SK-N-SH (cell line): ENCODE measurements around the gene LEO1. TPM values are rescaled to one million over a fixed set of nuclear protein-coding genes. Genes with fewer than 3 reads are reported as not detected.

Experiments
- CTCF ChIA-PET: fragments of 300-600, 350-600 bp; formaldehyde crosslinking; extraction: SDS; loops from one replicate; lab custom pipeline; 2021; lab: Yijun Ruan, JAX
- POLR2A ChIA-PET: fragments of 350-600 bp; sonication (Branson Sonifier 250); formaldehyde crosslinking; extraction: SDS; loops from one replicate; lab custom pipeline; 2020; ENCODE audit warnings: antibody characterized with exemption, inconsistent platforms; lab: Yijun Ruan, JAX
- DNase-seq: peaks from one replicate; pipeline ENCODE4 v3.0.0; 2012
- H2AFZ ChIP-seq: fragments of 200-600 bp; sonication (generic); 2 replicates; pipeline ENCODE4 v1.8.1; 2016; ENCODE audit warnings: antibody characterized with exemption, mild to moderate bottlenecking, low read depth
- H3F3A ChIP-seq: fragments of 200-600 bp; sonication (generic); replicated peaks from 2 replicates; pipeline ENCODE3; 2016; ENCODE audit warnings: antibody characterized with exemption, mild to moderate bottlenecking; ENCODE audit not compliant: insufficient read depth
- H3K27ac ChIP-seq, 2 experiments: fragments of 200-500 bp in 1 of 2; fragments of 200-600 bp in 1 of 2; sonication (Bioruptor generic) in 1 of 2; sonication (generic), shearing (Covaris generic) in 1 of 2; 2 replicates each; pipeline versions ENCODE4 v1.5.1 to v1.6.1; 2014 to 2016; ENCODE audit warnings: low read depth in 2 of 2, inconsistent platforms in 1 of 2, low read length in 1 of 2, mild to moderate bottlenecking in 1 of 2, mixed read lengths in 1 of 2
- H3K27me3 ChIP-seq: fragments of 200-600 bp; sonication (generic), shearing (Covaris generic); 2 replicates; pipeline ENCODE4 v1.6.1; 2016; ENCODE audit warnings: mixed run types; ENCODE audit not compliant: insufficient read depth
- H3K36me3 ChIP-seq, 2 experiments: fragments of 200-500 bp in 1 of 2; fragments of 200-600 bp in 1 of 2; sonication (Bioruptor generic) in 1 of 2; sonication (generic) in 1 of 2; replicated peaks in 1 of 2; 2 replicates each; pipeline versions ENCODE3 to v1.5.1; 2014 to 2016; ENCODE audit warnings: low read length in 1 of 2, mild to moderate bottlenecking in 1 of 2; ENCODE audit not compliant: insufficient read depth in 2 of 2, control insufficient read depth in 1 of 2
- H3K4me1 ChIP-seq, 2 experiments: fragments of 200-500 bp in 1 of 2; fragments of 200-600 bp in 1 of 2; sonication (Bioruptor generic) in 1 of 2; sonication (generic), shearing (Covaris generic) in 1 of 2; 2 replicates each; pipeline versions ENCODE4 v1.5.1 to v1.6.1; 2014 to 2016; ENCODE audit warnings: low read depth in 1 of 2, low read length in 1 of 2, mixed run types in 1 of 2; ENCODE audit not compliant: insufficient read depth in 2 of 2, control insufficient read depth in 1 of 2
- H3K4me2 ChIP-seq: fragments of 200-600 bp; sonication (generic), shearing (Covaris generic); 2 replicates; pipeline ENCODE4 v1.6.1; 2017; ENCODE audit warnings: mixed run types
- H3K4me3 ChIP-seq, 2 experiments: fragments of 200-500 bp in 1 of 2; fragments of 200-600 bp in 1 of 2; sonication (Bioruptor generic) in 1 of 2; sonication (generic), shearing (Covaris generic) in 1 of 2; 2 replicates each; pipeline versions ENCODE4 v1.5.1 to v1.8.1; 2014 to 2016; ENCODE audit warnings: low read depth in 2 of 2, inconsistent platforms in 1 of 2, low read length in 1 of 2, mild to moderate bottlenecking in 1 of 2, mixed read lengths in 1 of 2, moderate library complexity in 1 of 2
- H3K79me2 ChIP-seq: fragments of 200-600 bp; sonication (generic); 2 replicates; pipeline ENCODE4 v1.8.1; 2017; ENCODE audit warnings: mild to moderate bottlenecking; ENCODE audit not compliant: insufficient read depth
- H3K9ac ChIP-seq: fragments of 200-600 bp; sonication (generic); 2 replicates; pipeline ENCODE4 v1.6.1; 2017; ENCODE audit warnings: mixed run types
- H3K9me2 ChIP-seq: fragments of 200-600 bp; sonication (generic); 2 replicates; pipeline ENCODE4 v1.6.1; 2017; ENCODE audit warnings: mixed run types
- H3K9me3 ChIP-seq: fragments of 200-600 bp; sonication (generic); 2 replicates; pipeline ENCODE4 v1.6.1; 2017; ENCODE audit warnings: mixed run types, mild to moderate bottlenecking, moderate library complexity
- H4K20me1 ChIP-seq: fragments of 200-600 bp; sonication (generic); 2 replicates; pipeline ENCODE4 v1.6.1; 2017; ENCODE audit warnings: mild to moderate bottlenecking, mixed run types; ENCODE audit not compliant: insufficient read depth
- CHD2 ChIP-seq: fragments of 150-350 bp; IDR thresholded peaks from 2 replicates; pipeline ENCODE4 v1.6.1; 2018; ENCODE audit warnings: low read length; ENCODE audit not compliant: partially characterized antibody
- FOXJ3 ChIP-seq: sonication (generic); formaldehyde crosslinking; IDR thresholded peaks from 2 replicates; pipeline ENCODE4 v1.5.1; 2020; ENCODE audit warnings: mild to moderate bottlenecking, missing genetic modification reagents
- MEF2A ChIP-seq: IDR thresholded peaks from 2 replicates; pipeline ENCODE4 v1.4.0; 2012; ENCODE audit warnings: low read depth, borderline replicate concordance
- NFIC ChIP-seq: IDR thresholded peaks from 2 replicates; pipeline ENCODE4 v1.4.0; 2012; ENCODE audit warnings: borderline replicate concordance
- NRF1 ChIP-seq: IDR thresholded peaks from 2 replicates; pipeline ENCODE4 v1.6.1; 2012; ENCODE audit warnings: low read depth, mild to moderate bottlenecking, low read length
- SMC3 ChIP-seq: IDR thresholded peaks from 2 replicates; pipeline ENCODE4 v1.6.1; 2012; ENCODE audit warnings: low read depth, low read length, improper control_type of control experiment
- USF1 ChIP-seq: IDR thresholded peaks from 2 replicates; pipeline ENCODE4 v1.4.0; 2012; ENCODE audit warnings: low read depth, borderline replicate concordance
- ZBTB33 ChIP-seq: IDR thresholded peaks from 2 replicates; pipeline ENCODE4 v1.4.0; 2012; ENCODE audit warnings: low read depth, borderline replicate concordance
- WGBS: methylation state at CpG from one replicate; pipeline ENCODE4 v1.1.6; 2017; ENCODE audit warnings: low lambda C conversion rate; 5-methylcytosine and 5-hydroxymethylcytosine counted together
- polyA plus RNA-seq, 3 experiments: library from polyadenylated mRNA; depleted of rRNA; stranded (reverse); fragments of >200 nt; gene quantifications; 2 replicates each; pipeline ENCODE4 v1.2.3, GENCODE V29; 2012
- TF ChIP-seq, protein P1 (sequence below): fragments of 150-350 bp; IDR thresholded peaks from 2 replicates; pipeline ENCODE4 v1.6.1; 2017; ENCODE audit warnings: antibody characterized with exemption, low read length, low read depth, borderline replicate concordance
- TF ChIP-seq, protein P2 (sequence below): IDR thresholded peaks from 2 replicates; pipeline ENCODE4 v1.4.0; 2012; ENCODE audit warnings: low read depth
- TF ChIP-seq, protein P3 (sequence below): IDR thresholded peaks from 2 replicates; pipeline ENCODE4 v1.6.1; 2012; ENCODE audit warnings: mild to moderate bottlenecking, low read depth, low read length, moderate library complexity

Gene LEO1
- polyA plus RNA-seq, 1 of the 3 experiments (the other 2 are of a cell fraction): 6.7 TPM

DNA sequence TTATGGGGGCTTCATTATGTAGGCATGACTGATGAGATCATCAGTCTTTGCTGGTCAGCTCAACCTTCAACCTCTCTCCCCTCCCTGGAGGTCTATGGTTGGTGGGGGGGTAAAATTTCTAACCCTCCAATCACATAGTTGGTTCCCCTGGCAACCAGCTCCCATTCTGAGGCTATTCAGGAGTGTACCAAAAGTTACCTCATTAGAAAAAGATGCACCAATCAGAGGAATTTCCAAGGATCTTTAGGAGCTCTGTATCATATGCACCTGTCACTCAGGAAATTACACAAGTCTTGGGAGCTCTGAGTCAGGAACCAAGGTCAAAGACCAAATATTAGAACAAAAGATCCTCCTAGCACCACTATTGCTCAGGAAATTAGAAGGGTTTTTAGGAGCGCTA is 21.4 kb upstream of the LEO1 start (continued):
- TF ChIP-seq, protein P1, sequence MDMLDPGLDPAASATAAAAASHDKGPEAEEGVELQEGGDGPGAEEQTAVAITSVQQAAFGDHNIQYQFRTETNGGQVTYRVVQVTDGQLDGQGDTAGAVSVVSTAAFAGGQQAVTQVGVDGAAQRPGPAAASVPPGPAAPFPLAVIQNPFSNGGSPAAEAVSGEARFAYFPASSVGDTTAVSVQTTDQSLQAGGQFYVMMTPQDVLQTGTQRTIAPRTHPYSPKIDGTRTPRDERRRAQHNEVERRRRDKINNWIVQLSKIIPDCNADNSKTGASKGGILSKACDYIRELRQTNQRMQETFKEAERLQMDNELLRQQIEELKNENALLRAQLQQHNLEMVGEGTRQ: no peak

- Histone ChIP-seq H3F3A (peaks cover 14% of the 10 kb centered on the region), H3K27me3 (no peaks in the 10 kb centered on the region), H3K9ac (no peak overlapping the region), H2AFZ (no peak overlapping the region), H3K4me3 (no peak overlapping the region), H3K4me2 (no peak overlapping the region), H4K20me1 (no peaks in the 10 kb centered on the region), H3K9me3 (no peaks in the 10 kb centered on the region), H3K36me3 (no peaks in the 10 kb centered on the region), H3K79me2 (no peaks in the 10 kb centered on the region), H3K9me2 (no peaks in the 10 kb centered on the region), H3K27ac (no peak overlapping the region), H3K4me1 (0 out of 4 replicates have a peak, but pooled peaks cover 0 to 10% of the 10 kb centered on the region in 2 experiments)
- TF ChIP-seq SMC3 (no peak), MEF2A (no peak), NRF1 (no peak), CHD2 (no peak), USF1 (no peak), FOXJ3 (no peak), NFIC (no peak), ZBTB33 (no peak)
- TF ChIP-seq, protein P2, sequence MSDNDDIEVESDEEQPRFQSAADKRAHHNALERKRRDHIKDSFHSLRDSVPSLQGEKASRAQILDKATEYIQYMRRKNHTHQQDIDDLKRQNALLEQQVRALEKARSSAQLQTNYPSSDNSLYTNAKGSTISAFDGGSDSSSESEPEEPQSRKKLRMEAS: no peak
- TF ChIP-seq, protein P3, sequence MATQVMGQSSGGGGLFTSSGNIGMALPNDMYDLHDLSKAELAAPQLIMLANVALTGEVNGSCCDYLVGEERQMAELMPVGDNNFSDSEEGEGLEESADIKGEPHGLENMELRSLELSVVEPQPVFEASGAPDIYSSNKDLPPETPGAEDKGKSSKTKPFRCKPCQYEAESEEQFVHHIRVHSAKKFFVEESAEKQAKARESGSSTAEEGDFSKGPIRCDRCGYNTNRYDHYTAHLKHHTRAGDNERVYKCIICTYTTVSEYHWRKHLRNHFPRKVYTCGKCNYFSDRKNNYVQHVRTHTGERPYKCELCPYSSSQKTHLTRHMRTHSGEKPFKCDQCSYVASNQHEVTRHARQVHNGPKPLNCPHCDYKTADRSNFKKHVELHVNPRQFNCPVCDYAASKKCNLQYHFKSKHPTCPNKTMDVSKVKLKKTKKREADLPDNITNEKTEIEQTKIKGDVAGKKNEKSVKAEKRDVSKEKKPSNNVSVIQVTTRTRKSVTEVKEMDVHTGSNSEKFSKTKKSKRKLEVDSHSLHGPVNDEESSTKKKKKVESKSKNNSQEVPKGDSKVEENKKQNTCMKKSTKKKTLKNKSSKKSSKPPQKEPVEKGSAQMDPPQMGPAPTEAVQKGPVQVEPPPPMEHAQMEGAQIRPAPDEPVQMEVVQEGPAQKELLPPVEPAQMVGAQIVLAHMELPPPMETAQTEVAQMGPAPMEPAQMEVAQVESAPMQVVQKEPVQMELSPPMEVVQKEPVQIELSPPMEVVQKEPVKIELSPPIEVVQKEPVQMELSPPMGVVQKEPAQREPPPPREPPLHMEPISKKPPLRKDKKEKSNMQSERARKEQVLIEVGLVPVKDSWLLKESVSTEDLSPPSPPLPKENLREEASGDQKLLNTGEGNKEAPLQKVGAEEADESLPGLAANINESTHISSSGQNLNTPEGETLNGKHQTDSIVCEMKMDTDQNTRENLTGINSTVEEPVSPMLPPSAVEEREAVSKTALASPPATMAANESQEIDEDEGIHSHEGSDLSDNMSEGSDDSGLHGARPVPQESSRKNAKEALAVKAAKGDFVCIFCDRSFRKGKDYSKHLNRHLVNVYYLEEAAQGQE: no peak
- ChIA-PET POLR2A (no interaction called here), CTCF (interaction anchor here (1.7 kb wide), 1 partner anchor 88 kb away, joined by 4 read pairs; no protein-coding TSS in a partner anchor)
- DNase-seq: no peak
- 85% methylated on average over 4 of the region's 4 CpGs for WGBS
Observed at GRCh38 chr15:51991141-51991540, 19.6 kb upstream of the LEO1 start.
